Measurements from ENCODE around the gene TRIM52.
"Not testable (repeated sequence)": the region's sequence is repeated elsewhere in the genome, so short reads cannot be mapped to it uniquely, and the experiment has no call there.

TRIM52 gene

GRCh38 chr5:181217111-181217802, 43.7 kb downstream of the TRIM52 start:
- peak overlapping the region; percentile 59 for H3K4me3 ChIP-seq (ENCODE audit: low read depth, low read length)
- WGBS (ENCODE audit: extremely low coverage, insufficient coverage, insufficient read length): no CpG with 5 or more reads among the region's 46 CpGs
- H3K4ac ChIP-seq (ENCODE audit: low read depth, low read length): no peak overlapping the region
- no peak overlapping the region for H4K91ac ChIP-seq (ENCODE audit: low read depth, low read length)
- H3K14ac ChIP-seq (ENCODE audit: low read length): no peak overlapping the region
- no peak overlapping the region for H2BK5ac ChIP-seq (ENCODE audit: low read depth, low read length, poor library complexity)
- H3K9ac ChIP-seq (ENCODE audit: low read length): no peak overlapping the region
- no peaks in the 10 kb centered on the region for H3K79me1 ChIP-seq (ENCODE audit: low read length)
- DNase-seq: peak; percentile 71 to 83
- H4K8ac ChIP-seq (ENCODE audit: low read depth, low read length): no peak overlapping the region
- H3K23ac ChIP-seq (ENCODE audit: low read length): no peak overlapping the region
- H3K4me1 ChIP-seq (ENCODE audit: control insufficient read depth in 1 of 2, insufficient read depth in 2 of 2, low read length in 2 of 2): peaks cover 4 to 10% of the 10 kb centered on the region in 2 experiments
- no peaks in the 10 kb centered on the region for H3K27me3 ChIP-seq (ENCODE audit: insufficient read depth, low read length)
- peak overlapping the region; percentile 75 for H3K4me2 ChIP-seq (ENCODE audit: low read length)
- peaks cover 2% of the 10 kb centered on the region for H3K9me3 ChIP-seq (ENCODE audit: insufficient read depth, low read depth, low read length)
- no peak overlapping the region for H2BK120ac ChIP-seq (ENCODE audit: insufficient read depth, low read length, poor library complexity)
- no peak overlapping the region for H4K12ac ChIP-seq (ENCODE audit: low read depth, low read length)
- H3K27ac ChIP-seq (ENCODE audit: low read depth, low read length): no peak overlapping the region
- no peaks in the 10 kb centered on the region for H3K36me3 ChIP-seq (ENCODE audit: control insufficient read depth in 1 of 2, insufficient read depth in 2 of 2, low read length in 2 of 2)
- no peaks in the 10 kb centered on the region for H3K79me2 ChIP-seq (ENCODE audit: control insufficient read depth, insufficient read depth, low read length, poor library complexity)
- no peak overlapping the region for H2BK12ac ChIP-seq (ENCODE audit: low read length)
- H2AFZ ChIP-seq (ENCODE audit: insufficient read depth, low read length, poor library complexity): peak overlapping the region; percentile 19
- H3K18ac ChIP-seq (ENCODE audit: low read length): no peak overlapping the region
- no peak overlapping the region for H2AK5ac ChIP-seq (ENCODE audit: low read length)

GRCh38 chr5:181215997-181216989, 44.6 kb downstream of the TRIM52 start:
- Histone ChIP-seq H3K14ac (ENCODE audit: low read length) (no peak overlapping the region), H3K4ac (ENCODE audit: low read depth, low read length) (no peak overlapping the region), H3K27me3 (ENCODE audit: insufficient read depth, low read length) (no peaks in the 10 kb centered on the region), H3K4me3 (ENCODE audit: low read depth, low read length) (no peak overlapping the region), H3K9me3 (ENCODE audit: insufficient read depth, low read depth, low read length) (peaks cover 2% of the 10 kb centered on the region), H4K12ac (ENCODE audit: low read depth, low read length) (no peak overlapping the region), H3K4me2 (ENCODE audit: low read length) (no peak overlapping the region), H4K91ac (ENCODE audit: low read depth, low read length) (no peak overlapping the region), H3K79me1 (ENCODE audit: low read length) (no peaks in the 10 kb centered on the region), H2AFZ (ENCODE audit: insufficient read depth, low read length, poor library complexity) (no peak overlapping the region), H3K9ac (ENCODE audit: low read length) (no peak overlapping the region), H2AK5ac (ENCODE audit: low read length) (no peak overlapping the region), H3K4me1 (ENCODE audit: control insufficient read depth in 1 of 2, insufficient read depth in 2 of 2, low read length in 2 of 2) (peaks cover 0 to 9% of the 10 kb centered on the region in 2 experiments), H3K27ac (ENCODE audit: low read depth, low read length) (no peak overlapping the region), H4K8ac (ENCODE audit: low read depth, low read length) (no peak overlapping the region), H2BK12ac (ENCODE audit: low read length) (no peak overlapping the region), H2BK5ac (ENCODE audit: low read depth, low read length, poor library complexity) (no peak overlapping the region), H3K18ac (ENCODE audit: low read length) (no peak overlapping the region), H3K79me2 (ENCODE audit: control insufficient read depth, insufficient read depth, low read length, poor library complexity) (no peaks in the 10 kb centered on the region), H3K23ac (ENCODE audit: low read length) (no peak overlapping the region), H3K36me3 (ENCODE audit: control insufficient read depth in 1 of 2, insufficient read depth in 2 of 2, low read length in 2 of 2) (no peaks in the 10 kb centered on the region), H2BK120ac (ENCODE audit: insufficient read depth, low read length, poor library complexity) (no peak overlapping the region)
- peak; percentile 73 to 75 for DNase-seq
- WGBS (ENCODE audit: extremely low coverage, insufficient coverage, insufficient read length): no CpG with 5 or more reads among the region's 44 CpGs

GRCh38 chr5:181214249-181214648, 46.7 kb downstream of the TRIM52 start:
- H3K4me2 ChIP-seq (ENCODE audit: low read length); H4K91ac ChIP-seq (ENCODE audit: low read depth, low read length); H3K27me3 ChIP-seq (ENCODE audit: insufficient read depth, low read length); H2BK5ac ChIP-seq (ENCODE audit: low read depth, low read length, poor library complexity); H3K4ac ChIP-seq (ENCODE audit: low read depth, low read length); H4K8ac ChIP-seq (ENCODE audit: low read depth, low read length); H3K36me3 ChIP-seq (ENCODE audit: control insufficient read depth in 1 of 2, insufficient read depth in 2 of 2, low read length in 2 of 2); H2AFZ ChIP-seq (ENCODE audit: insufficient read depth, low read length, poor library complexity); H3K23ac ChIP-seq (ENCODE audit: low read length); H2BK12ac ChIP-seq (ENCODE audit: low read length); H4K12ac ChIP-seq (ENCODE audit: low read depth, low read length); H3K9me3 ChIP-seq (ENCODE audit: insufficient read depth, low read depth, low read length); H2BK120ac ChIP-seq (ENCODE audit: insufficient read depth, low read length, poor library complexity); H2AK5ac ChIP-seq (ENCODE audit: low read length); H3K4me3 ChIP-seq (ENCODE audit: low read depth, low read length); H3K9ac ChIP-seq (ENCODE audit: low read length); H3K18ac ChIP-seq (ENCODE audit: low read length); H3K79me2 ChIP-seq (ENCODE audit: control insufficient read depth, insufficient read depth, low read length, poor library complexity); H3K27ac ChIP-seq (ENCODE audit: low read depth, low read length); H3K79me1 ChIP-seq (ENCODE audit: low read length); H3K14ac ChIP-seq (ENCODE audit: low read length); H3K4me1 ChIP-seq (ENCODE audit: control insufficient read depth in 1 of 2, insufficient read depth in 2 of 2, low read length in 2 of 2): not testable (repeated sequence)
- no CpG with 5 or more reads among the region's 10 CpGs for WGBS (ENCODE audit: extremely low coverage, insufficient coverage, insufficient read length)
- peak in 1 of 2 donors; percentile 60 for DNase-seq

- no peak overlapping the region for H3K23ac ChIP-seq (ENCODE audit: low read length)
- no peak overlapping the region for H3K18ac ChIP-seq (ENCODE audit: low read length)
- no peaks in the 10 kb centered on the region for H3K36me3 ChIP-seq (ENCODE audit: control insufficient read depth in 1 of 2, insufficient read depth in 2 of 2, low read length in 2 of 2)
- no peak overlapping the region for H3K4ac ChIP-seq (ENCODE audit: low read depth, low read length)
- no peak overlapping the region for H3K4me3 ChIP-seq (ENCODE audit: low read depth, low read length)
- H3K27ac ChIP-seq (ENCODE audit: low read depth, low read length): no peak overlapping the region
- H2AFZ ChIP-seq (ENCODE audit: insufficient read depth, low read length, poor library complexity): no peak overlapping the region
- H3K79me2 ChIP-seq (ENCODE audit: control insufficient read depth, insufficient read depth, low read length, poor library complexity): no peaks in the 10 kb centered on the region
- H4K91ac ChIP-seq (ENCODE audit: low read depth, low read length): no peak overlapping the region
- whole genome bisulfite sequencing (ENCODE audit: extremely low coverage, insufficient coverage, insufficient read length): no CpG with 5 or more reads among the region's 2 CpGs
- no peak overlapping the region for H2AK5ac ChIP-seq (ENCODE audit: low read length)
- no peak overlapping the region for H3K14ac ChIP-seq (ENCODE audit: low read length)
- H3K4me2 ChIP-seq (ENCODE audit: low read length): no peak overlapping the region
- no peak overlapping the region for H2BK12ac ChIP-seq (ENCODE audit: low read length)
- H3K27me3 ChIP-seq (ENCODE audit: insufficient read depth, low read length): no peaks in the 10 kb centered on the region
- no peak overlapping the region for H4K12ac ChIP-seq (ENCODE audit: low read depth, low read length)
- peaks cover 0 to 9% of the 10 kb centered on the region in 2 experiments for H3K4me1 ChIP-seq (ENCODE audit: control insufficient read depth in 1 of 2, insufficient read depth in 2 of 2, low read length in 2 of 2)
- H3K9me3 ChIP-seq (ENCODE audit: insufficient read depth, low read depth, low read length): no peaks in the 10 kb centered on the region
- H3K9ac ChIP-seq (ENCODE audit: low read length): no peak overlapping the region
- H3K79me1 ChIP-seq (ENCODE audit: low read length): no peaks in the 10 kb centered on the region
- H4K8ac ChIP-seq (ENCODE audit: low read depth, low read length): no peak overlapping the region
- H2BK120ac ChIP-seq (ENCODE audit: insufficient read depth, low read length, poor library complexity): no peak overlapping the region
- DNase-seq: no peak
- no peak overlapping the region for H2BK5ac ChIP-seq (ENCODE audit: low read depth, low read length, poor library complexity)
Measured at GRCh38 chr5:181212934-181213333, 48.0 kb downstream of the TRIM52 start.

Measured in trophoblast cell (in vitro differentiated cells and primary cell).